NCI-H2081 (cell line): ENCODE data around the gene SEPTIN6.
"Not testable (repeated sequence)": the region's sequence is repeated elsewhere in the genome, so short reads cannot be mapped to it uniquely, and the experiment has no call there.

Experiments
- DNase-seq, 2 experiments: peaks; one replicate each; lab custom pipeline; 2025; lab: John Stamatoyannopoulos, UW

The SEPTIN6 gene

GRCh38 chrX:119690921-119691716 lies 1.8 kb downstream of the SEPTIN6 start:
- no peak for DNase-seq

- no peak for DNase-seq
These were observed 4.1 kb downstream of the SEPTIN6 start for GRCh38 chrX:119688911-119689321.

- DNase-seq, result no peak
These were observed 5.1 kb downstream of the SEPTIN6 start for GRCh38 chrX:119687661-119688413.

GRCh38 chrX:119686087-119686691 lies 6.8 kb downstream of the SEPTIN6 start:
- no peak for DNase-seq

DNA sequence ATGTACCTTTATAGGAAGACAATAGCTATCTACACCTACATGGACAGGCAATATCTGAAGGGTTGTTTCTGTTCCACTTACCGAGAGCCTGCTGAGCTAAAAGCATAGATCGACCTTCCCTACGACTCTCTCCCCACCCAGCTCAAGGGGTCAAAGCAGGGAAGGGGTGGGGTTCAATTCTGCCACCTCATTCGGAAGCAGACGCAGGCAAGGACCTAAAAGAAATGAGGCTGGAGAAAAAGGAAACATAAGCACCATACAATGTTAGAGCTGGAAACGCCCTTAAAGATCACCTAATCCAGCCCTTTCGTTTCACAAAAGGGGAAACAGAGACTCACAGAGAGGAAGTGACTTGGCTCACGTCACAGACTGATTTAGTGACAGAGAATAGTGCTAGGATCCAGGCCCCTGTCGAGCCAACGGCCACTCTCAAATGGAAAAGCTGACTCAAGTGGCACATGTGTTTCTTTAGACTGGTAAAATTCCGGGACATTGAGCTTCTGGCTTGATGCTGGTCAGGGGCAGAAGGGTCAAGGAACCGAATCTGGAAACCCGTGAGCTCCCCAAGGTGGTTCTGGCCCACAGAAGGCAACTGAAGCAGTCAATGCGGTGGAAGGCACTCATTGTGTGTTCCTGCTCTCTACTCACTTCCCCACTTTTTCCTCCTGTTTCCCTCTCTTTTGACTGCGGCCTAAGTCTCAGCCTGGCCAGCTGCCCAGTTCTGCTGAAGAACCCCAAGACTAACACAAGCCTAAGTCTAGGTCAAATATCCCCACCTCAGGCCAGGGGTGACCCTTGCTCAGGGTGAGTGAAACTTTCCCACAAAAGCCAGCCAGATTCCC lies 7.5 kb downstream of the SEPTIN6 start:
- peak in 1 of 2 experiments; percentile 53 for DNase-seq

DNA sequence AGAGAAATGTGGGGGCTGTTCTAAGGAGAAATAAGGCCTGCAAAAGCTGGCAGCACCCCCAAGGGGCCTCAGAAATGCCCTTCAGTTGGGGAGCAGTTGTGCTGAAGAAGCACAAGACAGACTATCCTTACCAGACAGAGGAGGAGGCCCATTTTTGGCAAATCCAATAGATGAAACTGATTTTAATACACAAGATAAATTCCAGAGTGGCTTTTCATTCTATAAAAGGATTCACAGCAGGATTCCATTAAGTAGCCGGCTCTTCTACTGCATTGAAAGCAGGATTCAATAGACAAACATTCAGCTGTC lies 8.1 kb downstream of the SEPTIN6 start:
- DNase-seq, result no peak

- DNase-seq, result not testable (repeated sequence)
These were observed 8.7 kb downstream of the SEPTIN6 start for GRCh38 chrX:119684312-119684711.

DNA sequence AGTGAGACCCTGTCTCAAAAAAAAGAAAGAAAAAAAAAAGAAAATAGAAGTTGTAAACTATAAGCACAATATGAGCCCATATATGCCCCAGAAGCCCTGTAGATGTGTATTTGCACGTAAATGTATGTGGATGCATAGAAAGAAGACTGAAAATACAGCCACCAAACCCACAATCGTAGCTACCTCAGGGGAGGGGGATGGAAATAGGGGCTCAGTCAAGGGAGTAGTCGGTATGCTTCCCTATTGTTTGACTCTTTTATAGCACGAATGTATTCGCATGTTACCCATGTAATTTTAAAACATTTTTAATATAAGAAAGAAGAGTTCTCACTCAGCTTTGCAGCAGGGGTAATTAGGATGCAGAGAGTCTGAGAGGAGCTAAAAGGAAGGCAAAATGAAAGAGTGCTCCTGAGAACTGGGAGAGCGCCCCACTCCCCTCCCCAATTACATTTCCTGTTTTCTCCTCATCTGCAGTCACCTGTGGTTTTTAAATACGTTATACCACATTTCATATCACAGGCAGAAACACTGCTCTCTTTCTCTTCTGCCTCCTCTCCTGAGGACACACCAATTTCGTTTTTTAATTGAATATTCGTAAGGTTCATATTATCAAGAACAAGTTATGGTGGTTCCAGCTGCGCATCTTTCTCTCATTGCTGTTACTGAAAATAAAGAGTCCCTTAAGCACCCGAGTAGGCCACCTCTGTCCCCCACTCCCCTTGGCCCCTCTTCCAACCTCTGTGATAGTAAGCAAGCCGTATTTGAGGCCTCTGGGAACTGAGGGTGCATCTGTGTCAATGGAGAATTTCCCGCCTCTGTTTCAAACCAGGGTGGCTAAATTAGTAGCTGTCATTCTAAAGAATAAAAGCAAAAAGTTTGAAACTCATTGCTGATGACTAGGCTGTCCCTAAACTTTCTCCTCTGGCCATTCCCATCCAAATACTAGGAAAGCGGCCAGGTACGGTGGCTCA lies 10.7 kb downstream of the SEPTIN6 start:
- no peak for DNase-seq

DNA sequence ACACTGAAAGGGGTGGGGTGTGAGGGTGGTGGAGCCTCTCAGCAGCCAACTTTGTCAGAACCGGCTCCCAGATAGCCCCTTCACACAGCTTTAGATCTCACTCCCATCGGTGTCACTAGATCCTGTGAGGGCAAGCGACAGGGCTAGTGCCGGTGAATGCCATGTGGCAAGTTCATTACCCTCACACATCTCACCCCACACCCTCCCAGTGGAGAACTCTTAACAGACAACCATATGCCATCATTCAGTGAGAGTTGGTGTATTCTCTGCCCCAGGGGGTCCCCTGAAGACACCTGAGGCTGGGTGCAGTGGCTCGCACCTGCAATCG lies 15.3 kb downstream of the SEPTIN6 start:
- no peak for DNase-seq

DNA sequence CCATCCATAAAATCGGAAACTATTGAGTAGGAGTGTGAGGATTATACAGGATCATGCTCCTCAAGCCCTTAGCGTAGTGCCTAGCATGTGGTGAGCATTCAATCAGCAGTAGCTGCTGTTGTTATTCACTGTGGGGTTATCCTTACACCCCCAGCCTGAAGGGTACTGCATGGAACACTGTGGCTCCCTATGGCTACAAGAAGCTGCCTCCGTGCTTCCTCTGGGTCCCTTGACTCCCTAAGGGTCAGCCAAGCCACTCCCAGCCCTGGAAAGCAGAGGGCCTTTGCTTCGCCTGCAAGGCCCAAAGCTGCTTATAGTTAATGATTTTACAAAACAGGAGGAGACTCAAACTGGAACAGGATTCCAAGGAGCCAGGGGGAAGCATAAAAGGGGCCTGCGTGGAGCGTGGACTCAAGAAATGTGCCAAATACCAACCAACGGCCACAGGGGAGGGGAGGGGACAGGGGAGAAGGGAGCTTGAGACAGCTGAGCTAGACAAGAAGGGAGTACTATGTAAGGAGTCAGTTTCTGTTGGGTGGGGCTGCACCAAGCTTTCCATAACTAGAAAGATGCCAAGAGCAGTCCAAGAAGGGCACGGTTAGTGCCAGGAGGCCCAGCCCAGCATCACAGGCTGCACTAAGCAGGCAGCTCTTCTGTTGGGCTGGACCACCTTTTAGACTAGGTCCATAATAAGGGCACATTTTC lies 15.9 kb downstream of the SEPTIN6 start:
- no peak for DNase-seq

DNA sequence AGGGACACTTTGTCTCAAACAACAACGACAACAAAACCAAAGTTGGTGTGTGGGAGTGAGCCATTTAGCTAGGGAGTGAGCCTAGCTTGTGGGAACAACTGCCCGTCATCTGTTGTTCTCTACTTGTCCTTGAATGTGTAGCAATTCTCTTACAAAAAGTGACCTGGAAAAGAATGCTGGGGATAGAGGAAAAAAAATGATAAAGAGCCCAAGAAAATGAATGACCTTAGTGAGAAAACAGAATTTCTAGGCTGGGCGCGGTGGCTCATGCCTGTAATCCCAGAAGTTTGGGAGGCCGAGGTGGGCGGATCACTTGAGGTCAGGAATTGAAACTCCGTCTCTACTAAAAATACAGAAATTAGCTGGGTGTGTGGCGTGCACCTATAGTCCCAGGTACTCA lies 19.6 kb downstream of the SEPTIN6 start:
- no peak for DNase-seq

DNA sequence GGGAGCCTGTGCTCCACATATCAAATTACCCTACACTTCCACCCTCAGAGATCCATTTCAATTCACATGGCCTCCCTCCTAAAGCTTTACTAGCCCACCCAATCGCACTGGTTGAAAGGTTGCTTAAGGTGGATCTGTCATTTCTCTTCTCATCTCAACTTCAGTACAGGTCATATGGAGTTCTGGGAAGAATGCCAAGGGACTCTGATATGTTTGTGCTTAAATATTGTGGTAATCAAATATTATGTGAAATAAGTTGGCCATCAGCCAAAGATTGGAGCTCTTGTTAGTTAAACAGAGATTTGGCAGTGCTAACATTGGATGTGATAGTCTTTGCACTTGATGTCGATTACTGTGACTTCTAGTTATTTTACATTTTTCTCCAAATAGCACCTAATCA lies 20.5 kb downstream of the SEPTIN6 start:
- peak; percentile 95 to 98 for DNase-seq

DNA sequence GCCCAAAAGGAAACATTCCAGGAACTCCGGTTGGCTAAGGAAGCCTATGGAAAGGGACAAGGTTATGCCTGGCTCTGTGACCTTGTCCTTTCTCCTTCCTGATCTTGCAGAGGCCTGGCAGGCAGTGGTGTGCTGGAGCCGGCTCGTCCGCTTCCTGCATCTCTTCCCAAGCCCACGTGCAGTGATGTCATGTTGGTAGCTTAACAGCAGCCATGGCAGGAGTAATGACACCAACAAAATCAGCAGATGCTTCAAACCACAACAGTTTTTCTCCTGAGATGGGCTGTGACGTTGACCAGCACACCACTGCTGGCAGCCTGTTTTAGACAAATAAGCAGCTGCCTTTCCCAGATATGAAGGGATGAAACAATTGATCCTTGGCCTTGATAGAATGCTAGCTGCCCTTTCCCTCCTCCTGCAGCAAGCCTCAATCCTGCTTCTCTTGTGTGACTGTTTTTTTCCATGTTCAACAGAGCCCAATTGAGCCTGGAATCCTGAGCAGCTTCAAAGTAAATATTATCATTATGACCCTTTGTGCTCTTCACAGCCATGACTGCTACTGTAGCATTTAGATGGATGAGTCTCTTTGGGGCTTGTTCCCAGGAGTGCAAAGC lies 23.4 kb downstream of the SEPTIN6 start:
- no peak for DNase-seq

GRCh38 chrX:119667111-119667878 lies 25.7 kb downstream of the SEPTIN6 start:
- peak; percentile 39 to 55 for DNase-seq

- DNase-seq, result not testable (repeated sequence)
These were observed 28.1 kb downstream of the SEPTIN6 start for GRCh38 chrX:119664877-119665276.

GRCh38 chrX:119661486-119661885 lies 31.5 kb downstream of the SEPTIN6 start:
- no peak for DNase-seq

- no peak for DNase-seq
These were observed 33.4 kb downstream of the SEPTIN6 start for GRCh38 chrX:119659522-119659921.

GRCh38 chrX:119655125-119655524 lies 37.8 kb downstream of the SEPTIN6 start:
- no peak for DNase-seq

DNA sequence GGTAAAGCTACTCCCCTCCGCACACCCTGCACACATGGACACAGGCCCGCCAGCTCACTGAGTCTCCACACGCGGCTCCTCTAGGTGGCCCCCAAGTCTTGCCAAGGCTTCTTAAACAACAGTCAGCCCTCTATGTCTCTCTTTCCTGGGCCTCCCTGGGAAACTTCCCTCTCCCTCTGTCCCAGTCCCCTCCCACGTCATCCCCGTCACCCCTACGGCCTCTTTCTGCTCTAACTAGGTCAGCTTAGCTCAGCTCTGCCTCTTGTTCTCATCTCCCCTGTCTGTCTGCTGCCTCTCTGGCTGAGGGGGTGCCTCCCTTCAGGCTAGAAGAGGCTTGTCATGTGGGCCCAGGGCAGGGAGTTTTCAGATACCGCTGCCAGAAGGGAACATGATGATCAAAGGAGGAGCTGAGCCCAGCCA lies 38.8 kb downstream of the SEPTIN6 start:
- DNase-seq, result no peak
